ENCODE measurements around the gene NAALADL1. TPM values are rescaled to one million over a fixed set of nuclear protein-coding genes. Genes with fewer than 3 reads are reported as not detected.
A peak's percentile ranks its signal among the peaks of the same experiment; 100 is the strongest.

The NAALADL1 gene
- total and polyA plus RNA-seq, 9 of the 15 experiments (the other 6 are each of a cell fraction or from before 2014, with no cell fraction given) = 0.06 to 0.72 (median 0.22) TPM; not detected in 4

DNA sequence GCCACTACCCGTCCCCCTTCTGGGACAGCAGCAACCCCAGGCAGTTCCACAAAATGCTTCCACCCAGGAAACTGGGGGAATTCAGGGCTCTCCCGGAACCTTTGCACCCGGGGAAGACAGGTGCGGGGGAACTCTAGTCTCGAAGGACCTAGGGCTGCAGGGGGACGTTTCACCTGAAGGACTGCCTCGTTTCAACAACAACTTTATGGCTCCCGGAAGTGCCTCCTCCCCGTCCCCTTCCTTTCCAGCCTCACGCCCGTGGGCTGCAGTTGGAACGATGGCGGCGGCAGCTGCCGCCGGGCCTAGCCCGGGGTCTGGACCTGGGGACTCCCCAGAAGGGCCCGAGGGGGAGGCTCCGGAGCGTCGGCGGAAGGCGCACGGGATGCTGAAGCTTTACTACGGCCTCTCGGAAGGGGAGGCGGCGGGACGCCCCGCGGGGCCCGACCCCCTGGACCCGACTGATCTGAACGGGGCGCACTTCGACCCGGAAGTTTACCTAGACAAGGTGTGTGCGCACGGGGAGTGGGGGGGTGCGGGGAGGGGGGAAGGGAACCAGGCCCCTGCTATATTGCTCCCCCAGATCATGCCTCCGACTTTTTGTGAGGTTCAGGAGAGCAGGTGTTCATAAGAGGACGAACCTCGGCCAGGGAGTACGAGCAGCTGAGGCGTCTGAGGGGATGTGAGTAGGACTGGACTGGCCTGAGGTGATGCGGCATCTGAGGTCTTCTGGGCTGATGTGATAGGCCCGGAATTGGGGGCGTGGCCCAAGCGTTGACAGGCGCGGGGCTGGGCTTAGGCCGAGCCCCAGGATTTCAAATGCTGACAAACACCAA is 37.8 kb upstream of the NAALADL1 start, which contains the start of gene VPS51 (continued):
- no peak for TF ChIP-seq EHMT2 (IDR thresholded peaks at IDR 0.05)
- no peak for TF ChIP-seq BRF1 (IDR thresholded peaks at IDR 0.05; ENCODE audit: borderline replicate concordance, extremely low read depth, insufficient read length)
- no peak for TF ChIP-seq BRCA1 (IDR thresholded peaks at IDR 0.05)
- TF ChIP-seq BRCA1 (CRISPR knock-in tag; IDR thresholded peaks at IDR 0.05) = no peak
- TF ChIP-seq, protein P1, sequence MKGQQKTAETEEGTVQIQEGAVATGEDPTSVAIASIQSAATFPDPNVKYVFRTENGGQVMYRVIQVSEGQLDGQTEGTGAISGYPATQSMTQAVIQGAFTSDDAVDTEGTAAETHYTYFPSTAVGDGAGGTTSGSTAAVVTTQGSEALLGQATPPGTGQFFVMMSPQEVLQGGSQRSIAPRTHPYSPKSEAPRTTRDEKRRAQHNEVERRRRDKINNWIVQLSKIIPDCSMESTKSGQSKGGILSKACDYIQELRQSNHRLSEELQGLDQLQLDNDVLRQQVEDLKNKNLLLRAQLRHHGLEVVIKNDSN (CRISPR knock-in tag; IDR thresholded peaks at IDR 0.05) = peak; percentile 30; the same call in 1 of the 2 replicates
- TF ChIP-seq JUND (IDR thresholded peaks at IDR 0.05; ENCODE audit: borderline replicate concordance, low read depth, low read length) = peak; percentile 84
- TF ChIP-seq JUND (tag; IDR thresholded peaks at IDR 0.05; ENCODE audit: borderline replicate concordance, low read depth, low read length) = peak; percentile 53; the same call in 1 of the 3 replicates
- peak; percentile 100 for TF ChIP-seq XRCC5 (IDR thresholded peaks at IDR 0.05; ENCODE audit: low read depth, low read length)
- TF ChIP-seq ZNF785 (CRISPR knock-in tag; IDR thresholded peaks at IDR 0.05) = no peak
- no peak for TF ChIP-seq HEY1 (CRISPR knock-in tag; IDR thresholded peaks at IDR 0.05; ENCODE audit: borderline replicate concordance)
- no peak for TF ChIP-seq ZNF445 (CRISPR knock-in tag; IDR thresholded peaks at IDR 0.05; ENCODE audit: low read depth)
- no peak for TF ChIP-seq NFE2L1 (tag; IDR thresholded peaks at IDR 0.05; ENCODE audit: borderline replicate concordance, low read depth)
- TF ChIP-seq CHD4 (IDR thresholded peaks at IDR 0.05; ENCODE audit: insufficient read depth, insufficient replicate concordance, low read depth, low read length, poor library complexity, severe bottlenecking) = no peak
- no peak for TF ChIP-seq KAT7 (CRISPR knock-in tag; IDR thresholded peaks at IDR 0.05; ENCODE audit: borderline replicate concordance)
- peak; percentile 93; the same call in 1 of the 2 replicates for TF ChIP-seq ZC3H11A (IDR thresholded peaks at IDR 0.05; ENCODE audit: low read depth, low read length)
- TF ChIP-seq COPS2 (conservative IDR thresholded peaks at IDR 0.05) = no peak
- peak in 1 of 2 experiments; percentile 99; a peak in 2 of 4 replicates for TF ChIP-seq TRIM24 (IDR thresholded peaks at IDR 0.05)
- peak; percentile 73; the same call in 1 of the 2 replicates for TF ChIP-seq KLF6 (CRISPR knock-in tag; IDR thresholded peaks at IDR 0.05; ENCODE audit: borderline replicate concordance)
- TF ChIP-seq RBM14 (IDR thresholded peaks at IDR 0.05; ENCODE audit: borderline replicate concordance, insufficient read depth, low read depth, low read length) = no peak
- peak; percentile 92 for TF ChIP-seq TBP (optimal IDR thresholded peaks at IDR 0.05; ENCODE audit: low read depth, low read length)
- TF ChIP-seq ZNF133 (CRISPR knock-in tag; IDR thresholded peaks at IDR 0.05) = no peak
- TF ChIP-seq CAMTA2 (CRISPR knock-in tag; conservative IDR thresholded peaks at IDR 0.05) = no peak
- no peak for TF ChIP-seq PBX2 (CRISPR knock-in tag; IDR thresholded peaks at IDR 0.05; ENCODE audit: low read depth)
- peak; percentile 31; the same call in 1 of the 2 replicates for TF ChIP-seq PBX2 (tag; conservative IDR thresholded peaks at IDR 0.05; ENCODE audit: low read depth)
- TF ChIP-seq ZNF311 (CRISPR knock-in tag; IDR thresholded peaks at IDR 0.05) = no peak

Data from K562 (cell line).